ENCODE results near the gene SETD3. TPM values are rescaled to one million over a fixed set of nuclear protein-coding genes. Genes with fewer than 3 reads are reported as not detected.

Gene SETD3
- total RNA-seq, 1 experiment from 2014 or later = 46.8 TPM

GRCh38 chr14:99354166-99354875, 126.3 kb downstream of the SETD3 start:
- Histone ChIP-seq H3K9me3 (ENCODE audit: low read length) (no peaks in the 10 kb centered on the region), H3K9me2 (replicated peaks; ENCODE audit: low read length) (no peaks in the 10 kb centered on the region), H3F3A (ENCODE audit: low read length, unreplicated experiment) (no peaks in the 10 kb centered on the region), H3K4me3 (ENCODE audit: low read length) (no peak overlapping the region), H3K79me2 (ENCODE audit: low read length) (no peaks in the 10 kb centered on the region), H4K20me1 (ENCODE audit: low read length) (no peaks in the 10 kb centered on the region), H3K27ac (ENCODE audit: low read length) (no peak overlapping the region), H3K36me3 (ENCODE audit: low read depth, low read length) (no peaks in the 10 kb centered on the region), H3K4me1 (ENCODE audit: insufficient read depth, low read length) (no peaks in the 10 kb centered on the region), H3K4me2 (ENCODE audit: low read length) (no peak overlapping the region), H3K9ac (ENCODE audit: low read length) (no peak overlapping the region), H3K27me3 (ENCODE audit: low read length) (peaks cover 21% of the 10 kb centered on the region; the same call in 1 of the 2 replicates), H2AFZ (ENCODE audit: low read length) (no peak overlapping the region)
- BruUV-seq (replicated peaks) = no TSS peak
- TF ChIP-seq EZH2 (IDR thresholded peaks at IDR 0.05; ENCODE audit: low read length, unreplicated experiment) (no peak), EZH2phosphoT487 (IDR thresholded peaks at IDR 0.05; ENCODE audit: borderline replicate concordance, low read length) (no peak)
- TF ChIP-seq, protein P1, sequence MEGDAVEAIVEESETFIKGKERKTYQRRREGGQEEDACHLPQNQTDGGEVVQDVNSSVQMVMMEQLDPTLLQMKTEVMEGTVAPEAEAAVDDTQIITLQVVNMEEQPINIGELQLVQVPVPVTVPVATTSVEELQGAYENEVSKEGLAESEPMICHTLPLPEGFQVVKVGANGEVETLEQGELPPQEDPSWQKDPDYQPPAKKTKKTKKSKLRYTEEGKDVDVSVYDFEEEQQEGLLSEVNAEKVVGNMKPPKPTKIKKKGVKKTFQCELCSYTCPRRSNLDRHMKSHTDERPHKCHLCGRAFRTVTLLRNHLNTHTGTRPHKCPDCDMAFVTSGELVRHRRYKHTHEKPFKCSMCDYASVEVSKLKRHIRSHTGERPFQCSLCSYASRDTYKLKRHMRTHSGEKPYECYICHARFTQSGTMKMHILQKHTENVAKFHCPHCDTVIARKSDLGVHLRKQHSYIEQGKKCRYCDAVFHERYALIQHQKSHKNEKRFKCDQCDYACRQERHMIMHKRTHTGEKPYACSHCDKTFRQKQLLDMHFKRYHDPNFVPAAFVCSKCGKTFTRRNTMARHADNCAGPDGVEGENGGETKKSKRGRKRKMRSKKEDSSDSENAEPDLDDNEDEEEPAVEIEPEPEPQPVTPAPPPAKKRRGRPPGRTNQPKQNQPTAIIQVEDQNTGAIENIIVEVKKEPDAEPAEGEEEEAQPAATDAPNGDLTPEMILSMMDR (conservative IDR thresholded peaks at IDR 0.05; ENCODE audit: low read depth, low read length) = no peak
- ChIA-PET POLR2A (ENCODE audit: unreplicated experiment) (no interaction called here), CTCF (no interaction called here)
- intact Hi-C loops (cut with micrococcal nuclease) = no loop called here
- DNase-seq (no peak), ATAC-seq (no peak)

- BruUV-seq (replicated peaks) = no TSS peak
- Histone ChIP-seq H3K36me3 (ENCODE audit: low read depth, low read length) (no peaks in the 10 kb centered on the region), H3K4me3 (ENCODE audit: low read length) (no peak overlapping the region), H3K9me3 (ENCODE audit: low read length) (no peaks in the 10 kb centered on the region), H3K27me3 (ENCODE audit: low read length) (peaks cover 21% of the 10 kb centered on the region; the same call in 1 of the 2 replicates), H3K9ac (ENCODE audit: low read length) (no peak overlapping the region), H3K27ac (ENCODE audit: low read length) (no peak overlapping the region), H3K9me2 (replicated peaks; ENCODE audit: low read length) (no peaks in the 10 kb centered on the region), H3K4me1 (ENCODE audit: insufficient read depth, low read length) (no peaks in the 10 kb centered on the region), H3K79me2 (ENCODE audit: low read length) (no peaks in the 10 kb centered on the region), H4K20me1 (ENCODE audit: low read length) (no peaks in the 10 kb centered on the region), H2AFZ (ENCODE audit: low read length) (no peak overlapping the region), H3K4me2 (ENCODE audit: low read length) (no peak overlapping the region), H3F3A (ENCODE audit: low read length, unreplicated experiment) (no peaks in the 10 kb centered on the region)
- TF ChIP-seq, protein P1 (conservative IDR thresholded peaks at IDR 0.05; ENCODE audit: low read depth, low read length) = no peak
- TF ChIP-seq EZH2 (IDR thresholded peaks at IDR 0.05; ENCODE audit: low read length, unreplicated experiment) (no peak), EZH2phosphoT487 (IDR thresholded peaks at IDR 0.05; ENCODE audit: borderline replicate concordance, low read length) (no peak)
- ChIA-PET CTCF (no interaction called here), POLR2A (ENCODE audit: unreplicated experiment) (no interaction called here)
- no peak for ATAC-seq
- DNase-seq = no peak
- intact Hi-C loops (cut with micrococcal nuclease) = no loop called here
Measured at GRCh38 chr14:99352688-99353280, 127.9 kb downstream of the SETD3 start.
